Measurements from ENCODE around the gene ROS1. TPM values are rescaled to one million over a fixed set of nuclear protein-coding genes. Genes with fewer than 3 reads are reported as not detected.

ROS1 gene
- total and polyA plus RNA-seq, 5 donors = 0.02 to 0.14 (median 0.06) TPM

GRCh38 chr6:117399924-117400323, 25.8 kb downstream of the ROS1 start:
- 57% methylated on average over 1 of the region's 1 CpG for WGBS
- no peaks in the 10 kb centered on the region for H3K4me1 ChIP-seq (ENCODE audit: control insufficient read depth, insufficient read depth, low read length)
- intact Hi-C loops (cut with DNase I) = no loop called here
- ATAC-seq (no peak), DNase-seq (no peak)
- no peak overlapping the region for H3K4me3 ChIP-seq (ENCODE audit: low read length)
- H3K9me3 ChIP-seq (ENCODE audit: control insufficient read depth, low read length) = no peaks in the 10 kb centered on the region
- H3K27me3 ChIP-seq (ENCODE audit: control insufficient read depth, insufficient read depth) = no peaks in the 10 kb centered on the region
- no peak overlapping the region for H3K27ac ChIP-seq (ENCODE audit: low read length)

- Histone ChIP-seq H3K27me3 (ENCODE audit: control insufficient read depth, insufficient read depth) (no peaks in the 10 kb centered on the region), H3K9me3 (ENCODE audit: control insufficient read depth, low read length) (no peaks in the 10 kb centered on the region), H3K4me1 (ENCODE audit: control insufficient read depth, insufficient read depth, low read length) (no peaks in the 10 kb centered on the region), H3K27ac (ENCODE audit: low read length) (no peak overlapping the region), H3K4me3 (ENCODE audit: low read length) (no peak overlapping the region)
- DNase-seq (no peak), ATAC-seq (no peak)
- WGBS = 85% methylated on average over 5 of the region's 5 CpGs
- intact Hi-C loops (cut with DNase I) = no loop called here
Observed at GRCh38 chr6:117399126-117399525, 26.6 kb downstream of the ROS1 start.

DNA sequence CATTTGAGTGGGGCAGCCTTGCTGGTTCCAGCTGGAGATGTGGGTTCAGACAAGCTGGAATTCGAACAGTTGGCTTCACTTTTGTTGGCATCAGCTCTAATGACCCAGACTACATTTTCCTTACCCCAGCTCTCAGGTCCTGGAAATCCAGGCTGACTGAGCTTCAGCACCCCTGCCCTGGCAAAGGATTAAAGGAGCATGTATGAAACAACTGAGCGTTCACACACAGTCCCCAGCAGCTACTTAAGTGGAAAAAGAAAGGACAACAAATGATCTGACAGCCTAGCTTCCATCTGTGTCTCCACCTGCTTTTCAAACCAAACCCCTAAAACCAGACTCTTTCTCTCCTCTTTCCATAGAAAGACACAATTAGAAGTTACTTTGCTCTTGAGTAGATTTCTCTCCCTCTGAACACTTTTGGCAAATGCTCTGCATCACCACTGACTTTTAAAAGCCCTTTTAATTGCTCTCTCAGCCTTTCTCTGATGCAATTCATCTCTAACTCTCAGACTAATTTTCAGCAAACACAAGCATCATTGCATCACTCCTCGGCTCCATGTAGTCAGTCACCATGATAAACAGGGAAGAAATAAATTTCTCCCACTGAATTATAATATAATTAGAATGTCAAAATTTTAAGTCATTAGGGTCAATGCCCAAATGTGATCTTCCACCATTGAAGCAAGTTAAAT, 28.1 kb downstream of the ROS1 start:
- intact Hi-C loops (cut with DNase I) = no loop called here
- DNase-seq (peak in 1 of 3 donors; percentile 18), ATAC-seq (no peak)
- H3K27me3 ChIP-seq (ENCODE audit: control insufficient read depth, insufficient read depth) = no peaks in the 10 kb centered on the region
- no peak overlapping the region for H3K4me3 ChIP-seq (ENCODE audit: low read length)
- 56% methylated on average over 3 of the region's 3 CpGs for WGBS
- no peaks in the 10 kb centered on the region for H3K9me3 ChIP-seq (ENCODE audit: control insufficient read depth, low read length)
- H3K27ac ChIP-seq (ENCODE audit: low read length) = no peak overlapping the region
- no peaks in the 10 kb centered on the region for H3K4me1 ChIP-seq (ENCODE audit: control insufficient read depth, insufficient read depth, low read length)

DNA sequence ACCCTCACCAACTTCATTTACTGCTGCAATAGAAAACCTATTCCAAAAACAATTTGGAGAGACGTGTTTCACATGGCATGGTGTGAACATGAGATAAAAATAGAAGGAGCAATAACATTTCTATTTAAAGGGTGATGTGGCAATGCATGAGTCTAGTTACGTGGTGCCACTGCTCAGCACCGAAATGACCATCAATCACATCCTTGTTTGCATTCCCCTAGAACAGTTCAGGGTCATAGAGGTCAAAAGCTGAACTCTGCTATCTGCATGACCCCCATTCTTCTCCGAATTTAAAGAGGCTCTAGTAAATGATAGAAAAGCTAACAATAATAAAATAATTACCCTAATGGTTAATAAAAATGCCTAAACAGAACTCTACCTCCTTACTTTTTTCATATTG, 29.5 kb downstream of the ROS1 start:
- intact Hi-C loops (cut with DNase I) = no loop called here
- ATAC-seq (peak; percentile 69 to 71), DNase-seq (no peak)
- Histone ChIP-seq H3K4me1 (ENCODE audit: control insufficient read depth, insufficient read depth, low read length) (no peaks in the 10 kb centered on the region), H3K9me3 (ENCODE audit: control insufficient read depth, low read length) (no peaks in the 10 kb centered on the region), H3K27me3 (ENCODE audit: control insufficient read depth, insufficient read depth) (no peaks in the 10 kb centered on the region), H3K27ac (ENCODE audit: low read length) (peak overlapping the region; percentile 94), H3K4me3 (ENCODE audit: low read length) (no peak overlapping the region)
- WGBS = 13% methylated on average over 4 of the region's 4 CpGs

DNA sequence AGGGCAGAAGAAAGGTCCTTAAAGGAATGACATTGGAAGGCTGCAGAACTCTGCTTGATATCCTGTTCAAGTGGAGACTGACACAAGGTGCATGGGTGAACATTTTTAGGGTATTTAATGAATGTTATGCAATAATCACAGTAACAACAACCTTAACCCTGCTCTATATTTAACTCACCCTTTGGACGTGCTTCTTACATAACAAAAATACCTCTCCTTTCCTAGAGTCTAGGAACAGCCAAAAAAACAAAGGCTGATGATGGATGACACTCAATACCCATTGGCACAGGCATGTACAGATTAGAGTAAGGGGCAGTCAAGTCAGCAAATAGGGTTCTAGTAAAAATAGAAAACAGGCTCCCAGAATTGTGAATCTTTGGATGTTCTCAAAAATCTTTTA, 30.6 kb downstream of the ROS1 start:
- Histone ChIP-seq H3K9me3 (ENCODE audit: control insufficient read depth, low read length) (no peaks in the 10 kb centered on the region), H3K4me1 (ENCODE audit: control insufficient read depth, insufficient read depth, low read length) (no peaks in the 10 kb centered on the region), H3K27ac (ENCODE audit: low read length) (no peak overlapping the region), H3K27me3 (ENCODE audit: control insufficient read depth, insufficient read depth) (no peaks in the 10 kb centered on the region), H3K4me3 (ENCODE audit: low read length) (no peak overlapping the region)
- DNase-seq = no peak
- intact Hi-C loops (cut with DNase I) = no loop called here
- WGBS = 5% methylated on average over 1 of the region's 1 CpG
- peak in 1 of 2 donors; percentile 56 for ATAC-seq

DNA sequence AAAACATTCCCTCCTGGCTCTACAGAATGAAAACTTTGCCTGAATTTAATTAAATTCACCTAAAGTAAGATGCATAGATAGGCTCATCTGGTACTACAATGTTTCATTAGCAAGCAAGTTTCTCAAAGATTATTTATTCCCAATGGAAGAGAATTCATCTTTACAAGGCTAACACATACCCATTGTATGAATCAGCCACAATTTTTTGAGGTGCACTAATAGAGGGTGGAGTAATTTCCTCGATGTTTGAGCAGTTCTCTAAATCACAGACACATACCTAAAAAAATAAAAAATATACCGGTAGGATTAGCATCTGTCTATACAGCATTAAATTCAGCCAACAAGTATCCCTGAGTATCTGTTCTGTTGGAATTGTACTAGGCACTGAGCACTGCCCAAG, 32.7 kb downstream of the ROS1 start:
- intact Hi-C loops (cut with DNase I) = no loop called here

DNA sequence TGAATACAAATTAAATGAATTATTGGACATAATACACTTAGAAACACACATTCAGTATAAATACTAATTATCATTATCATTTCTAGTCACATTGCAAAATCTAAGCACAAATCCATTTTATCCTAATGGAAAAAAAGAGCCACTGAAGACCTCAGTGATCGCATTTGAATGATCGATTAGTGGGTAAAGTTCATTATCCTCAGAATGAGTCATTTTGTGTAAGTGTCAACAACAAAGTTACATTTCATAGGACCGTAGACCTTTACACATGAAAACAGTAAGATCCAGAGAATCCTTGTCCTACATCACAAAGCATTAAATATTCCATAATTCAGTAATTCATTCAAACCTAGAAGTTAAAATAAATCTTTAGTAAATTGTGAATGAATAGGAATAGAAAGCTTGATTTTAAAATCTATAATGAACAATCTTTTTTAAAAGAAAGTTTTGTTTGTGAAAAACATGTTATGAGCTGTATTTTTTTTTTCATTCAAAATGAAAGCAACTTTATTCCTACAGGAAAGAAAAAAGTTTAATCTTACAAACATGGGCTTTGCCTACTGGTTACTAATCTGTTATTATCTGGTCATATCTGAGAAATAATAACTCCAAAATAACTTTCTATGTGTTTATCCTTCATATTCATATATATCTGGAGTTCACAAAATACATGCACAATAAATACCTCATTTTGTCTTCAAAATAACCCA, 33.7 kb downstream of the ROS1 start:
- Histone ChIP-seq H3K27me3 (ENCODE audit: control insufficient read depth, insufficient read depth) (no peaks in the 10 kb centered on the region), H3K4me3 (ENCODE audit: low read length) (no peak overlapping the region), H3K9me3 (ENCODE audit: control insufficient read depth, low read length) (no peaks in the 10 kb centered on the region), H3K4me1 (ENCODE audit: control insufficient read depth, insufficient read depth, low read length) (no peaks in the 10 kb centered on the region), H3K27ac (ENCODE audit: low read length) (no peak overlapping the region)
- no peak for DNase-seq
- intact Hi-C loops (cut with DNase I) = no loop called here
- no peak for ATAC-seq
- 90% methylated on average over 3 of the region's 3 CpGs for WGBS

More for the DNA sequence above, 32.7 kb downstream of the ROS1 start:
- H3K9me3 ChIP-seq (ENCODE audit: control insufficient read depth, low read length) = no peaks in the 10 kb centered on the region
- no peak overlapping the region for H3K4me3 ChIP-seq (ENCODE audit: low read length)
- no peak for ATAC-seq
- no peaks in the 10 kb centered on the region for H3K27me3 ChIP-seq (ENCODE audit: control insufficient read depth, insufficient read depth)
- no peak for DNase-seq
- WGBS = 83% methylated on average over 2 of the region's 2 CpGs
- no peak overlapping the region for H3K27ac ChIP-seq (ENCODE audit: low read length)
- H3K4me1 ChIP-seq (ENCODE audit: control insufficient read depth, insufficient read depth, low read length) = no peaks in the 10 kb centered on the region

DNA sequence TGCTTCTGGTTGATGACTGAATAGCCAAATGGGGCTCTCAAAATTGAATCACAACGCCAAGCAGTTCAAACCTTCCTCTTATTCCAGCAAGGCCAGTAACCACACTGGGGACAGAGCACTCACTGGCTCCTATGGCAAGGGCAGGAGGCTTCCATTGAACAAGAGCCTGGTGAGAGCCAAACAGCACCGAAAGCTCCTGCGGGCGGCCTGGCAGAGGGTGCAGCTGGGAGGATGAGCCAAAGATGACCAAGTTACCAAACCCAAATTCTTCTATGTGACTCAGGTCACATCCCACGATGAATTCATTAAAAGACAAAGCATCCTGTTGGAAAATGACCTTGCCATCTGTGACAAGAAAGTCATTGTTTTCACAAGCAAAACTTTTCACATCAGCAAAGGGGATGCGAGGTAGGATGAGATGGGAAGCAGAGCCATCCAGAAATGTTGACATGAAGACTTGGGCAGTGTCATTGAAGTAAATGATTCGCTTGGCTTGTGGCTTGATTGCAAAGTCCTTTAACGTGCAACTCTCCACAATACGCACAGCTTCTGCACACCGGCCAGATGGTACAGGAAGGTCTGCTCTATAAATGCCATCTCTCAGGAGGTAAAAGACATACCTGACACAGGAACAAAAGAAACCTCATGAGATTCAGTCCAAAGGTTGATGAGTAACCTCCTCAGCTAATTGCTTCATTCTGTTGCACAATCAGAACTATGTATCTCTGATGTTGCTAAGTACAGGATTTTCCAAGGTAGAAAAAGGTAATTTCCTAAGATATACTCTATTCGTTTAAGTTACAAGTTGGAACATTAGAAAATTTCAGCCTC, 36.3 kb downstream of the ROS1 start:
- no peak overlapping the region for H3K4me3 ChIP-seq (ENCODE audit: low read length)
- H3K4me1 ChIP-seq (ENCODE audit: control insufficient read depth, insufficient read depth, low read length) = no peaks in the 10 kb centered on the region
- H3K9me3 ChIP-seq (ENCODE audit: control insufficient read depth, low read length) = no peaks in the 10 kb centered on the region
- DNase-seq (no peak), ATAC-seq (no peak)
- no peak overlapping the region for H3K27ac ChIP-seq (ENCODE audit: low read length)
- no peaks in the 10 kb centered on the region for H3K27me3 ChIP-seq (ENCODE audit: control insufficient read depth, insufficient read depth)
- 87% methylated on average over 11 of the region's 11 CpGs for WGBS
- intact Hi-C loops (cut with DNase I) = no loop called here

DNA sequence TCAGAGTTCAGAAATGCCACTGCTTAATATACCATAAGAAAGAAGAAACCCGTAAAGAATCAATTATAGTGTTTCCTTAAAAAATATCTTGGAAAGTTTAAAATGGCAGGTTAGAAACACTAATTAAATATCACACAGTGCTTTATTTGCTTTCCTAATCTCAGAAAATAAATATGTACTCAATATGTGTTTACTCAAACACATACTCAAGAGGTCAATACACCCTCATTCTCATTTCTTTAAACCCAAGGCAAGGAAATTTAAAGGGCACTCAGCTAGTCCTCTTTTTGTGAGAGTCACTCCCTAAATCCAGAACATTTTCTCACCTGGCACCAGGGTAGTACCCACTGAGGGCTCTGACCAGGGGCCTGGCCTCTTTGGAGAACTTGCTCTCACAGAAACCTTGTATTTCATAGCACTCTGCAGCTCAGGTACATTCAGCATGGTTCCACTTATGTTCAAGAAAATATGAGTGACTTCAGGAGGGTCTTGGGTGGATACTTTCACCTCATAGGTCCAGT, 38.2 kb downstream of the ROS1 start:
- H3K9me3 ChIP-seq (ENCODE audit: control insufficient read depth, low read length) = no peaks in the 10 kb centered on the region
- 100% methylated on average over 1 of the region's 1 CpG for WGBS
- H3K4me1 ChIP-seq (ENCODE audit: control insufficient read depth, insufficient read depth, low read length) = no peaks in the 10 kb centered on the region
- no peak for ATAC-seq
- no peak overlapping the region for H3K27ac ChIP-seq (ENCODE audit: low read length)
- intact Hi-C loops (cut with DNase I) = no loop called here
- no peaks in the 10 kb centered on the region for H3K27me3 ChIP-seq (ENCODE audit: control insufficient read depth, insufficient read depth)
- no peak overlapping the region for H3K4me3 ChIP-seq (ENCODE audit: low read length)
- no peak for DNase-seq

DNA sequence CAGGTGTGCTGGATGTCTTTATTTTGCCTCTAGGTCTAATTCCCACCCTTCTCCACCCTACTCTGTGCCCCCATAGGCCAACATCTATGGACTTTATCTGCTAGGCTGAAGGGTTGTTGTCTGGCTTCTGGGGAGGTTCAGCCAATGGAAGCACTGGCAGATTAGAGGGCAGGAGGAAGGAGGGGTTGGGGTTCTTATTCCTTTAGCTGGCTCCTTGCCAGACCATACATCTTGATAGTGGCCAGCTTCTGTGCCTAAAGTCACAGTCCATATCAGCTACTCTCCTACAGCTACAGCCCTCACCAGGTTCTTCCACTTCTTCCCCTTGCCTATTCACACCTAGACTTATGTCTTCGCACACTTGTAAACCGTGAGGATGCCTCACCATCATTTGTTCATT, 41.1 kb downstream of the ROS1 start:
- DNase-seq (no peak), ATAC-seq (no peak)
- Histone ChIP-seq H3K4me3 (ENCODE audit: low read length) (no peak overlapping the region), H3K9me3 (ENCODE audit: control insufficient read depth, low read length) (no peaks in the 10 kb centered on the region), H3K4me1 (ENCODE audit: control insufficient read depth, insufficient read depth, low read length) (no peaks in the 10 kb centered on the region), H3K27ac (ENCODE audit: low read length) (no peak overlapping the region), H3K27me3 (ENCODE audit: control insufficient read depth, insufficient read depth) (no peaks in the 10 kb centered on the region)
- 88% methylated on average over 2 of the region's 2 CpGs for WGBS
- intact Hi-C loops (cut with DNase I) = no loop called here

- intact Hi-C loops (cut with DNase I) = no loop called here
Observed at GRCh38 chr6:117381749-117382148, 44.0 kb downstream of the ROS1 start.

More at GRCh38 chr6:117381749-117382148, 44.0 kb downstream of the ROS1 start:
- H3K27me3 ChIP-seq (ENCODE audit: control insufficient read depth, insufficient read depth) = no peaks in the 10 kb centered on the region
- H3K4me3 ChIP-seq (ENCODE audit: low read length) = no peak overlapping the region
- no peak overlapping the region for H3K27ac ChIP-seq (ENCODE audit: low read length)
- ATAC-seq (no peak), DNase-seq (no peak)
- H3K4me1 ChIP-seq (ENCODE audit: control insufficient read depth, insufficient read depth, low read length) = no peaks in the 10 kb centered on the region
- H3K9me3 ChIP-seq (ENCODE audit: control insufficient read depth, low read length) = no peaks in the 10 kb centered on the region
- WGBS = 57% methylated on average over 2 of the region's 2 CpGs
